ENCODE results near the gene TMF1.

- TF ChIP-seq POLR2A (IDR thresholded peaks at IDR 0.05; ENCODE audit: low read depth, low read length) (no peak), TAF1 (IDR thresholded peaks at IDR 0.05; ENCODE audit: low read depth, low read length) (no peak), POLR2AphosphoS5 (IDR thresholded peaks at IDR 0.05; ENCODE audit: low read depth, low read length) (no peak), SPI1 (IDR thresholded peaks at IDR 0.05; ENCODE audit: low read depth, low read length) (no peak), PAX5 (IDR thresholded peaks at IDR 0.05; ENCODE audit: insufficient read depth, low read length, severe bottlenecking) (no peak)
Measured at GRCh38 chr3:69099576-69099975, 47.4 kb upstream of the TMF1 start.
